Caco-2 (cell line): Measurements from ENCODE around the gene TBCE. TPM values are rescaled to one million over a fixed set of nuclear protein-coding genes. Genes with fewer than 3 reads are reported as not detected.

Experiments used
- BruUV-seq: library from RNA; stranded (reverse); fragments of 400-500 nt; replicated peaks from 2 replicates; lab custom pipeline; 2021; lab: Mats Ljungman, UMichigan
- CTCF ChIA-PET: fragments of 300-600 bp; sonication (Branson Sonifier 250); formaldehyde crosslinking; loops from one replicate; lab custom pipeline; 2022; ENCODE audit warnings: antibody characterized with exemption; lab: Charles Lee
- POLR2A ChIA-PET: fragments of 300-600 bp; sonication (Branson Sonifier 250); formaldehyde crosslinking; loops from one replicate; lab custom pipeline; 2022; ENCODE audit warnings: antibody characterized with exemption; lab: Charles Lee
- DNase-seq, 2 experiments: peaks; one replicate each; pipeline versions ENCODE4 v3.0.0 to v3.0.0-alpha.2; 2020 to 2022
- H3K27me3 ChIP-seq: replicated peaks from 2 replicates; pipeline ENCODE4 v1.6.0; 2011; ENCODE audit warnings: low read length; ENCODE audit not compliant: control insufficient read depth, insufficient read depth
- H3K36me3 ChIP-seq: 2 replicates; pipeline ENCODE4 v1.5.1; 2011; ENCODE audit warnings: low read length; ENCODE audit not compliant: control insufficient read depth, insufficient read depth
- H3K4me1 ChIP-seq: fragments of 250-450 bp; sonication (Bioruptor Pico); 2 replicates; pipeline ENCODE4 v1.5.1; 2020; ENCODE audit warnings: mild to moderate bottlenecking
- H3K4me3 ChIP-seq: 2 replicates; pipeline ENCODE4 v1.5.1; 2011; ENCODE audit warnings: low read depth, mild to moderate bottlenecking, control low read depth, low read length
- H3K9me3 ChIP-seq: fragments of 250-450 bp; sonication (Bioruptor Pico); 2 replicates; pipeline ENCODE4 v1.5.1; 2020; ENCODE audit warnings: mild to moderate bottlenecking, moderate library complexity
- H3K27ac Mint-ChIP-seq: one replicate; pipeline ENCODE4 v1.8.0; 2022; ENCODE audit warnings: mixed read lengths; ENCODE audit not compliant: unreplicated experiment
- H3K27me3 Mint-ChIP-seq: one replicate; pipeline ENCODE4 v1.8.0; 2022; ENCODE audit warnings: mixed read lengths; ENCODE audit not compliant: insufficient read depth, unreplicated experiment
- H3K36me3 Mint-ChIP-seq: one replicate; pipeline ENCODE4 v1.8.0; 2022; ENCODE audit warnings: mild to moderate bottlenecking, mixed read lengths; ENCODE audit not compliant: insufficient read depth, unreplicated experiment
- H3K4me1 Mint-ChIP-seq: one replicate; pipeline ENCODE4 v1.8.0; 2022; ENCODE audit warnings: low read depth, mixed read lengths; ENCODE audit not compliant: unreplicated experiment
- H3K4me3 Mint-ChIP-seq: one replicate; pipeline ENCODE4 v1.8.0; 2022; ENCODE audit warnings: mild to moderate bottlenecking, moderate library complexity, mixed read lengths; ENCODE audit not compliant: unreplicated experiment
- H3K9me3 Mint-ChIP-seq: one replicate; pipeline ENCODE4 v1.8.0; 2022; ENCODE audit warnings: mixed read lengths; ENCODE audit not compliant: unreplicated experiment
- intact Hi-C: fragments of 100-400 bp; cut with micrococcal nuclease; formaldehyde crosslinking; loops from one replicate; pipeline ENCODE4 v1.10.0; 2022; ENCODE audit not compliant: unreplicated experiment
- total RNA-seq: library from RNA; stranded (reverse); gene quantifications from 2 replicates; pipeline ENCODE4 v1.2.3, GENCODE V29; 2022
- TF ChIP-seq, protein P1 (sequence below), 2 experiments: fragments of 200-600 bp in 1 of 2; IDR thresholded peaks; 1 replicate in 1 of 2; 2 replicates in 1 of 2; pipeline versions ENCODE4 v1.5.1 to v1.8.0; 2011 to 2022; ENCODE audit warnings: antibody characterized with exemption in 1 of 2, control low read depth in 1 of 2, inconsistent platforms in 1 of 2, low read depth in 1 of 2, low read length in 1 of 2, mild to moderate bottlenecking in 1 of 2, moderate library complexity in 1 of 2; ENCODE audit not compliant: insufficient read depth in 1 of 2, severe bottlenecking in 1 of 2, unreplicated experiment in 1 of 2

The TBCE gene
- total RNA-seq, 1 experiment from 2014 or later, result 40.0 TPM

DNA sequence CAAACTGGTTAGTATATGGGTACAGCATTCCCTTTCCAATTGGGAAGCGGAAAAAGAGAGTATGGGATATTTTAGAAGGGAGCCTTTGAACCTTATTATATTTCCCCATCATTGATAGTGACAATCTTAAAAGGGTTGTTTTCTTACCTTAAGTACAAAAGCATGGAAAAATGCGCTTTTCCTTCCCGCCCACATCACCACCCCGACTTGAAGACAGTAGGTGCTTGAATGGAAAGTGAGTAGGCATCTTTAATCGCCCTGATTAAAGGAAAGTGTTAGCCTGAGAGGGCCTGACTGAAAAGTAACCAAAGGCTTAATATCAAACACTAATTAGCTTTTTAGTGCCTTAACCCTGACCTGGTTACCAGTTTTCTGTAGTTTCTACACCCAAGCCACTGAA, 23.5 kb upstream of the TBCE start:
- Mint-ChIP-seq H3K27ac (no peak overlapping the region), H3K9me3 (no peaks in the 10 kb centered on the region), H3K36me3 (peaks cover 14% of the 10 kb centered on the region), H3K27me3 (no peaks in the 10 kb centered on the region), H3K4me1 (peaks cover 7% of the 10 kb centered on the region), H3K4me3 (no peak overlapping the region)
- Histone ChIP-seq H3K9me3 (no peaks in the 10 kb centered on the region), H3K4me1 (no peaks in the 10 kb centered on the region), H3K36me3 (peaks cover 3% of the 10 kb centered on the region), H3K4me3 (no peak overlapping the region), H3K27me3 (no peaks in the 10 kb centered on the region)
- CTCF ChIA-PET, result no interaction called here
- no TSS peak for BruUV-seq
- POLR2A ChIA-PET, result no interaction called here
- TF ChIP-seq, protein P1, sequence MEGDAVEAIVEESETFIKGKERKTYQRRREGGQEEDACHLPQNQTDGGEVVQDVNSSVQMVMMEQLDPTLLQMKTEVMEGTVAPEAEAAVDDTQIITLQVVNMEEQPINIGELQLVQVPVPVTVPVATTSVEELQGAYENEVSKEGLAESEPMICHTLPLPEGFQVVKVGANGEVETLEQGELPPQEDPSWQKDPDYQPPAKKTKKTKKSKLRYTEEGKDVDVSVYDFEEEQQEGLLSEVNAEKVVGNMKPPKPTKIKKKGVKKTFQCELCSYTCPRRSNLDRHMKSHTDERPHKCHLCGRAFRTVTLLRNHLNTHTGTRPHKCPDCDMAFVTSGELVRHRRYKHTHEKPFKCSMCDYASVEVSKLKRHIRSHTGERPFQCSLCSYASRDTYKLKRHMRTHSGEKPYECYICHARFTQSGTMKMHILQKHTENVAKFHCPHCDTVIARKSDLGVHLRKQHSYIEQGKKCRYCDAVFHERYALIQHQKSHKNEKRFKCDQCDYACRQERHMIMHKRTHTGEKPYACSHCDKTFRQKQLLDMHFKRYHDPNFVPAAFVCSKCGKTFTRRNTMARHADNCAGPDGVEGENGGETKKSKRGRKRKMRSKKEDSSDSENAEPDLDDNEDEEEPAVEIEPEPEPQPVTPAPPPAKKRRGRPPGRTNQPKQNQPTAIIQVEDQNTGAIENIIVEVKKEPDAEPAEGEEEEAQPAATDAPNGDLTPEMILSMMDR (IDR thresholded peaks at IDR 0.05; ENCODE audit: insufficient read depth in 1 of 2, low read depth in 1 of 2, low read length in 1 of 2, severe bottlenecking in 1 of 2, unreplicated experiment in 1 of 2), result no peak
- DNase-seq, result no peak
- intact Hi-C loops, result no loop called here

DNA sequence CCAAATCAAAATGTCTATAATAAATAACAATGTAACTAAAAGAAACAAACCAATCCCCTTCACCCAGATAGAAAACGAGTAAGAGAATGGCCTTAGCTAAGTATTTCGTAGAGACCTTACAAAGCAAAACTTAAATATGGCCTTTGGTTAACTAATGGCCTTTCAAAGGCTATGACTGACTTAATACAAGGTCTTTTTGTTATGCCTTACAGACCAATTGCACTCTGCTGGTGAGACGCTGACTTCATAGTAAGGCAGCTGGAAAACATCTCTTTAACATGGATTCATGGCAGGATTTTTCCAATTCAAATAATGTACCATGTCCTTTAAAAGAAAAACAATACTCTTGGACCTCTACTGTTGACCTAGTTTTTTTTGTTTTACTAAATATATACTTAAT, 15.8 kb upstream of the TBCE start:
- no TSS peak for BruUV-seq
- Histone ChIP-seq H3K27me3 (no peaks in the 10 kb centered on the region), H3K4me3 (no peak overlapping the region), H3K9me3 (no peaks in the 10 kb centered on the region), H3K36me3 (no peaks in the 10 kb centered on the region), H3K4me1 (no peaks in the 10 kb centered on the region)
- DNase-seq, result no peak
- H3K4me3 Mint-ChIP-seq, result no peak overlapping the region
- H3K27ac Mint-ChIP-seq, result no peak overlapping the region
- H3K4me1 Mint-ChIP-seq, result no peaks in the 10 kb centered on the region
- H3K9me3 Mint-ChIP-seq, result no peaks in the 10 kb centered on the region
- H3K27me3 Mint-ChIP-seq, result no peaks in the 10 kb centered on the region
- H3K36me3 Mint-ChIP-seq, result no peaks in the 10 kb centered on the region
- CTCF ChIA-PET, result no interaction called here
- TF ChIP-seq, protein P1 (IDR thresholded peaks at IDR 0.05; ENCODE audit: insufficient read depth in 1 of 2, low read depth in 1 of 2, low read length in 1 of 2, severe bottlenecking in 1 of 2, unreplicated experiment in 1 of 2), result no peak
- POLR2A ChIA-PET, result no interaction called here
- intact Hi-C loops, result no loop called here

DNA sequence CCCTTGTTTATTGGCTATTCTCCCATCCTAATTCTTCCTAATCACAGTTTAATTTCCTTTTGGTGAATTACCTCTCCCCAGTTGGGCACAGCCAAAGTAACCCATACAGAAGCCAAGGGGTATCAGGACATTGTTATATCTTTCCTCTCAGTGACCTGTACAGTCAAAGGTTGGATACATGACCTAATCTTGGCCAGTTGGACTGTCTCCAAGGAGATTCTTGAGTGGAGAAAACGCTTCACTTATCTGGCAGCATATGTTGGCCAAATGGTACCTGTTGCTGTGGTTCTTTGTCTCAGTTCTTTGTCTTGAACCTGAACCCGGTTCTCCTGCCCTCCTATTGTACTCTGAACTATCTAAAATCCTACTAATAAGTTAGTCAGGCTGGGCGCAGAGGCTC, 15.3 kb upstream of the TBCE start:
- Mint-ChIP-seq H3K9me3 (no peaks in the 10 kb centered on the region), H3K4me1 (no peaks in the 10 kb centered on the region), H3K36me3 (no peaks in the 10 kb centered on the region), H3K27ac (no peak overlapping the region), H3K27me3 (no peaks in the 10 kb centered on the region), H3K4me3 (no peak overlapping the region)
- DNase-seq, result no peak
- TF ChIP-seq, protein P1 (IDR thresholded peaks at IDR 0.05; ENCODE audit: insufficient read depth in 1 of 2, low read depth in 1 of 2, low read length in 1 of 2, severe bottlenecking in 1 of 2, unreplicated experiment in 1 of 2), result no peak
- intact Hi-C loops, result no loop called here
- H3K36me3 ChIP-seq, result no peaks in the 10 kb centered on the region
- H3K27me3 ChIP-seq, result no peaks in the 10 kb centered on the region
- no peaks in the 10 kb centered on the region for H3K4me1 ChIP-seq
- no peak overlapping the region for H3K4me3 ChIP-seq
- ChIA-PET POLR2A (no interaction called here), CTCF (no interaction called here)
- no peaks in the 10 kb centered on the region for H3K9me3 ChIP-seq
- BruUV-seq, result no TSS peak
